ENCODE results near the gene GREM1.

Gene GREM1

DNA sequence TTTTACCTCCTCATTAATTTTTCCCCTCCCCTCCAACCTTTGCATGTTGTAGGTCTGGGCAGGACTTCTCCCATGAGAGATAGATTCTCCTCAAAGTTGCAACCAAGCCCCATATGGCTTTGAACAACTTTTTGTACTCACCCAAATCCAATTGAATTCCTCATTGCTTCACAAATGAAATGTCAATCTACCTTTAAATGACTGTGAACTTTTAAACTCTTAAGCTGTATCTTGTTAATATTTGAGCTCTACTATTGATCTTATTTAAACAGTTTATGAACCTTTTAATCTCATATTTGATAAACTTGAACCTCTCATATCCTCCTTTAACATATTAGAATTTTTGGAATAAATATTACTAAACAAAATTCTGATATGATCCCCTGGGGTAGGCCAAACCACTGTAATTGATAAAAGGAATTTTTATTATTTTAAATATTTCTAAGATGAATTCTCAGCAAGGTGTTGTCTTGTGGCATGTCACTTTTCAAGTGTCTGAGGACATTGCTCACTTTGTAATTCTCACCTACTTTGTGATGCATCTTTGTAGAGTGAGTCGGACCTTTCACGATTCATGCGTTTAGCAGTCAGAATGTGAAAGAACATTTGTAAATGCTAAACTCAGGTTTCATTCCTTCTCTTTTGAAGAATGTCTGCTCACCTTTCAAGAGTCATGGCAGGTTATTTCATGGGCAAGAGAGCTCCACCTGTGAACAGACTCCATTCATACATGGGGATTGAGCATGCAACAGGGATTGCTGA, 23.4 kb upstream of the GREM1 start:
- DNase-seq (ENCODE audit: low read depth): no peak

DNA sequence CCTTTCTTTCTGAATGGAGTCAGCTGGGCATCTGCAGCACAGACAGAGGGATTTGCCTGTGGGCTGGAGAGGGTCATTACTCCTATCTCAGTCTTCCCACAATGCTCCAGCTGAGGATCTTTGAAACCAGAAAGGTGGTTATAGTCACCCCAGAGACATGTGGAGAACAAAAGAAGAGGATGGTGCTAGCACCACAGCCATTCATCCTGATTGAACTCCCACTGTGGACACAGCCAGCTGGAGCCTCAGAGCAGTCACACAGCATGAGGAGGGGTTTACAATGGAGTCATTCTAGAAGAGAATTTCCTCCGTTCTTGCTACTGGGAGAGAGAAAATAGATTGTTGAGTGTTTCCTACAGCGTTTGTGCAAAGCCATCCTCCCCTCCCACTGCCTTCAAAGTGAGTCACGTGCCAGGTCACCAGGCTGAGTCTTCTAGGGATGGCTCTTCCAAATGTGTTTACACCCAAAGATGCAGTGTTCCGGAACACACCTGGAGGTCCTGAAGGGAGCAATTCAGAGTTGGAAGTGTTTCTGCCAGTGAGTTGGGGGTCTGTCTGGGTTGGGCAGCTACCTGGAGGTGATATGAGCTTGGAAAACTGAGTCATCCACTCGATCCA, 18.9 kb upstream of the GREM1 start:
- no peak for DNase-seq (ENCODE audit: low read depth)

DNA sequence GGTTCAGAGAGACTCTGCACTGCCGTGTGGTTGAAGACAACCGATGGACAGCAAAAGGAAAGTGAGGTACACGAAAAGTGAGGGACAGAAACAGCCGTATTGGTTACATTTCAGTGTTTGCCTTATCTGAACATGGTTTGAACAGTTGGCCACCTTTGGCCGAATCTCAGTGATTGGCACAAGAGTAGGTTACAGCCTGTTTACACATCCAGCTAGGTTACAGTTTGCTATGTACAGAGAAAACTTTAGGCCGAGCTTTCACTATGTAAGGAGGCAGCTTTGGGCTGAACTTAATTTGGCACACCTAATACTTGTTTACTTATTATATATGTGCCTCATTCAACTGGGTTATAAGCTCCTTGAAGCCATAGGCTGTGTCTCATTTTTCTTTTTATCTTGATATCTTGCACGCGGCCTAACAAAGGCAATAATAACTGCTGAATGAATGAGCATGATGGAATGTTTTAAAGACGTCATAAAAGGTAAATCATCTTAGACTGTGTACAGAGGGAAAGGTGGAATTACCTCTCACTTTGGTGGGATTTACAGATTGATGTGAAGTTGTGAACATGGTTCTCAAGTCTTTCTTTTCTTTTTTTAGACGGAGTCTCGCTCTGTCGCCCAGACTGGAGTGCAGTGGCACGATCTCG, 17.2 kb upstream of the GREM1 start:
- no peak for DNase-seq (ENCODE audit: low read depth)

GRCh38 chr15:32701863-32702262, 15.9 kb upstream of the GREM1 start:
- DNase-seq (ENCODE audit: low read depth): no peak

GRCh38 chr15:32704395-32704981, 13.3 kb upstream of the GREM1 start:
- DNase-seq (ENCODE audit: low read depth): no peak

- no peak for DNase-seq (ENCODE audit: low read depth)
Observed at GRCh38 chr15:32705446-32705845, 12.4 kb upstream of the GREM1 start.

DNA sequence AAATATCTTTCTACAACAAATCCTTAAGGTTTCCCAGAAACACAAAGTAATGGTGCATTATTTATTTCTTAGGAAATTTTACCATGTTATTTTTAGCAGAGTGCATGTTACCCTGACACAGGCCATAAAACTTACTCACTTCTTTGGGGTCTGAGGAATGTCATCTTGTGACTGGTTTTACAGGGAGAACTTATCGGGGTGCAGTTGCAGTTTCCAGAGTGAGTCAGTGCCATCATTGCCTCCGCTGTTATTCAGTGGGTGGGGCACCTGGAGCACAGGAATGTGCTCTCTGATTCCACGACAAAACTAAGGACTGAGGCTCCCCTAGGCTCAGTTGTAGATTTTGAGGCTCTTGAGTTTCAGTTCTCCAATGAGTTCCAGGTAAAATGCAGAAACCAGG, 11.1 kb upstream of the GREM1 start:
- DNase-seq (ENCODE audit: low read depth): peak; percentile 90

DNA sequence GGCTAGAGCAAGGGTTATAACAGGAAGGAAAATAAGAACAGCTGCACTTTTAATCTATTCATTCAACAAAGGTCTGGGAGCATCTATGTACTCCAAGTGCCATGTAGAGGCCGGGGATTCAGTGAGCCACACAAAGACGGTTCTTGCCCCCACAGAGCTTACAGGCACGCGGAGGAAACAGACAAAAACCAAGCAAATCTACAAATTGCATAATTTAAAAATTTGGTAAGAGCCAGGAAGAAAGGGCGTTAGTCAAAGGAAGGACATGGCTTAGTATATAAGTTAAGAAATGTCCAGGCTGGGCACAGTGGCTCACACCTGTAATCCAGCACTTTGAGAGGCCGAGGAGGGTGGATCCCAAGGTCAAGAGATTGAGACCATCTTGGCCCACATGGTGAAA, 10.4 kb upstream of the GREM1 start:
- no peak for DNase-seq (ENCODE audit: low read depth)

- no peak for DNase-seq (ENCODE audit: low read depth)
Observed at GRCh38 chr15:32709295-32710033, 8.3 kb upstream of the GREM1 start.

DNA sequence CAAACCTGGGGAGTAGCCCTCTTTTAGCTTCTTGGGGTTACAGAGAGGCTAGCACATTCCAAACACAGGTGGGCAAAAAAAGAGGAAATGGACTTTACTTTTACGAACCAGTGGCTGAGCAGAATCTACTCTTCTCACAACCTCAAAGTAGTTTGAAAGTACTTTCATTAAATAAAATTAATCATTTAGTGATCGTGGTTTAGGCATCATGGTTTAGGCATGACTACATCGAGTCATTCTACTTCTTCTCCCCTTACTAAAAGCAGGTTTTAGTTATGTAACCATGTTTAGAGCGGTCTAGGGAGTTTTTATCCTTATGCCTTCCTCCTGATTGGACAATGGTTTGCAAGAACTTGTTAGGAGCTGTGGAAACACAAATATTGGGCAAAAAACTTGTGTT, 2.5 kb upstream of the GREM1 start:
- no peak for DNase-seq (ENCODE audit: low read depth)

- DNase-seq (ENCODE audit: low read depth): no peak
Observed at GRCh38 chr15:32716216-32716914, 1.4 kb upstream of the GREM1 start.

DNA sequence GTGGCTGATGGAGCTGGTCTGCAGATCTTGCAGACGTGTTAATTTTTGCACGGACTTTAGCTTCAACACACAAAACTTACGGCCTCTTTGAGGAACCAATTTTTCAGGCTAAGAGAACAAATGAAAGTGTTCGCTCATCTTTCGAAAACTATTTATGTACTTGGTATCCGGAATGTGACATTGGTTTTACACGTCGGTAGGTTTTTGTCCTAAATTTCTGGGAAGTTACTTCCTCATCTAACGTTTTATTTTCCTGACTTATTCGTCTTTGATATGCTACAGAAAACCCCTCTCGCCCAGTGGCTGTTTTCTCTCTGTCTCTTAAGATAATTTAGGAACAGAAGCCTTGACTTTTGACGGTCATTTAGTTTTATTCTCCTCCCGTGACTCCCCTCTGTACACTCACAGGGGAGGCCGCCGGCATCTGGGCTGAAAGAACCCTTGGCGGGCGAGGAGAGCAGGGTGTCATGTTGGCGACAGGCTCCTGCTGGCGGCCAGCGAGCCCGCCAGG, 834 bp upstream of the GREM1 start:
- DNase-seq (ENCODE audit: low read depth): no peak

- DNase-seq (ENCODE audit: low read depth): no peak
Observed at GRCh38 chr15:32718227-32718820, 520 bp downstream of the GREM1 start.

DNA sequence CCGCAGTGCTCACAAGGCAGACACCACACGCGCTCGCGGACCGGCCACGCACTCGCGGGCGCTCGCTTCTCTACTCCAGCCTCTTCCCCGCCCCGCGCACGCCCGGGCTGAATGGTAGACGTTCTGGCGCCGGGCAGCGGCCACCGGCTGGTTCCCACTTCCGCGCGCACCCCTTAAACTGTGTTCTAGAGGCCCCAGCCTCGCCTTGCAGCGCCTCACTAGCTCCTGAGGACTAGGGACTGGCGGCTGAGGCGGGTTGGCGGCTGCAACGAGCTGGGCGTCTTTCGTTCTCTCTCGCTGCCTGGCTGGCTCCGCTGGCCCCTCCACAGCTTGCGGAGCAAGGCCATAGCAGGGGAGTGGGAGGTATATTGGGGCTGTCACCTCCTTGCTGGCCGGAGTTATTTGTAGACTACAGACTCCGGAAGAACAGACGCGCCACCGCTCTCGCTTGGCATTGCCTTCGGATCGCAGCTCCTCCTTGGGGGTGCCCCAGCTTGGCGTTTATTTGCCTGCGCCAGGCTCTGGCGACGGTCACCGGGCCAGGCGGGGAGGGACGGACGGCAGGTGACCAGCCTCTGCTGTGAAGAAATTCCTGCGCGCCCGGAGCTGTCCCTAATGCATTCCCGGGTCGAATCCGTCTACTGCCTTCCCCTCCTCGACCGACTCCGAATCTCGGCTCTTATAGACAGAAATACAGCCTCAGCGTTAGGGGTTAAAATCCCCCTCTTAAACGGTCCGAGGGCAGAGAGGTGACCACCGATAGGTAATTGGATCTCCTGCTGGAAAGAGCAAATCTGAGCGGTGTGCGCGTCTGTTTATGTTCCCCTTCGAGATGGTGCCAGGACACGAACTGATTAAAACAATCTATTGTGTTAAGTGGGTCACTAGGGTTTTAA, 1.3 kb downstream of the GREM1 start:
- DNase-seq (ENCODE audit: low read depth): no peak

- DNase-seq (ENCODE audit: low read depth): no peak
Observed at GRCh38 chr15:32721596-32721995, 3.8 kb downstream of the GREM1 start.

GRCh38 chr15:32722136-32722535, 4.3 kb downstream of the GREM1 start:
- DNase-seq (ENCODE audit: low read depth): no peak

GRCh38 chr15:32723171-32723948, 5.6 kb downstream of the GREM1 start:
- DNase-seq (ENCODE audit: low read depth): no peak

GRCh38 chr15:32729700-32730395, 12.0 kb downstream of the GREM1 start:
- no peak for DNase-seq (ENCODE audit: low read depth)

Measured in HS-27A (cell line).